HEK293 (cell line): Measurements from ENCODE around the gene SLC6A6.

Experiments used
- CTCF ChIA-PET: fragments of 350-600 bp; formaldehyde crosslinking; extraction: SDS; loops from one replicate; lab custom pipeline; 2021; ENCODE audit warnings: antibody characterized with exemption; lab: Yijun Ruan, JAX
- POLR2A ChIA-PET: fragments of 300-600 bp; formaldehyde crosslinking; extraction: SDS; loops from one replicate; lab custom pipeline; 2020; ENCODE audit warnings: antibody characterized with exemption, inconsistent platforms; lab: Yijun Ruan, JAX
- H3K27ac ChIP-seq: fragments of 200-500 bp; sonication (Bioruptor generic); 2 replicates; pipeline ENCODE4 v1.5.1; 2014; ENCODE audit warnings: low read depth, low read length, control low read depth, inconsistent platforms; ENCODE audit errors: extremely low read depth
- H3K36me3 ChIP-seq, 2 experiments: fragments of 200-500 bp in 1 of 2; sonication (Bioruptor generic) in 1 of 2; 1 replicate in 1 of 2; 2 replicates in 1 of 2; pipeline ENCODE4 v1.5.1; 2014 to 2017; ENCODE audit warnings: inconsistent platforms in 2 of 2, low read length in 2 of 2; ENCODE audit not compliant: control insufficient read depth in 2 of 2, insufficient read depth in 1 of 2
- H3K4me1 ChIP-seq: fragments of 200-500 bp; sonication (Bioruptor generic); 2 replicates; pipeline ENCODE4 v1.5.1; 2014; ENCODE audit warnings: mild to moderate bottlenecking, low read length, inconsistent platforms; ENCODE audit not compliant: control insufficient read depth, insufficient read depth
- H3K4me3 ChIP-seq: 2 replicates; pipeline ENCODE4 v1.5.1; 2011; ENCODE audit warnings: low read depth, mild to moderate bottlenecking, control low read depth, low read length, moderate library complexity
- H3K9me3 ChIP-seq: fragments of 200-500 bp; sonication (Bioruptor generic); 2 replicates; pipeline ENCODE4 v1.5.1; 2014; ENCODE audit warnings: low read depth, low read length, inconsistent platforms; ENCODE audit not compliant: control insufficient read depth, insufficient read depth
- FEZF1 ChIP-seq: fragments of 450-650 bp; formaldehyde crosslinking; IDR thresholded peaks from 2 replicates; pipeline ENCODE4 v1.5.1; 2016; ENCODE audit warnings: missing biosample characterization, missing genetic modification characterization
- HOXA7 ChIP-seq: sonication (generic); formaldehyde crosslinking; IDR thresholded peaks from 2 replicates; pipeline ENCODE4 v1.8.1; 2022; ENCODE audit warnings: missing genetic modification reagents, borderline replicate concordance
- HOXC10 ChIP-seq: sonication (generic); formaldehyde crosslinking; IDR thresholded peaks from 2 replicates; pipeline ENCODE4 v1.8.1; 2023; ENCODE audit warnings: mild to moderate bottlenecking, missing genetic modification reagents
- KLF1 ChIP-seq: fragments of 450-650 bp; formaldehyde crosslinking; IDR thresholded peaks from 2 replicates; pipeline ENCODE4 v1.5.1; 2016; ENCODE audit warnings: missing biosample characterization, missing genetic modification characterization
- OVOL3 ChIP-seq: fragments of 450-650 bp; formaldehyde crosslinking; IDR thresholded peaks from 2 replicates; pipeline ENCODE4 v1.5.1; 2016; ENCODE audit warnings: missing biosample characterization, missing genetic modification characterization
- ZNF214 ChIP-seq: fragments of 450-650 bp; formaldehyde crosslinking; IDR thresholded peaks from 2 replicates; pipeline ENCODE4 v1.5.1; 2017; ENCODE audit warnings: missing biosample characterization, mild to moderate bottlenecking, missing genetic modification characterization, borderline replicate concordance
- ZNF223 ChIP-seq: fragments of 450-650 bp; formaldehyde crosslinking; IDR thresholded peaks from 2 replicates; pipeline ENCODE4 v1.5.1; 2016; ENCODE audit warnings: missing biosample characterization, missing genetic modification characterization
- ZNF354C ChIP-seq: fragments of 450-650 bp; formaldehyde crosslinking; IDR thresholded peaks from 2 replicates; pipeline ENCODE4 v1.5.1; 2016; ENCODE audit warnings: missing biosample characterization, missing genetic modification characterization, low read depth, borderline replicate concordance
- ZNF571 ChIP-seq: fragments of 450-650 bp; formaldehyde crosslinking; IDR thresholded peaks from 2 replicates; pipeline ENCODE4 v1.5.0; 2017; ENCODE audit warnings: missing biosample characterization, missing genetic modification characterization
- ZNF600 ChIP-seq: fragments of 450-650 bp; formaldehyde crosslinking; IDR thresholded peaks from 2 replicates; pipeline ENCODE4 v1.5.1; 2016; ENCODE audit warnings: missing biosample characterization, missing genetic modification characterization
- ZNF621 ChIP-seq: fragments of 450-650 bp; formaldehyde crosslinking; IDR thresholded peaks from 2 replicates; pipeline ENCODE4 v1.5.1; 2017; ENCODE audit warnings: missing biosample characterization, missing genetic modification characterization
- ZNF747 ChIP-seq: fragments of 450-650 bp; formaldehyde crosslinking; IDR thresholded peaks from 2 replicates; pipeline ENCODE4 v1.5.1; 2016; ENCODE audit warnings: missing biosample characterization, missing genetic modification characterization
- ZNF791 ChIP-seq: fragments of 450-650 bp; formaldehyde crosslinking; IDR thresholded peaks from 2 replicates; pipeline ENCODE4 v1.5.1; 2016; ENCODE audit warnings: missing biosample characterization, missing genetic modification characterization
- TF ChIP-seq, protein P1 (sequence below): fragments of 450-650 bp; formaldehyde crosslinking; IDR thresholded peaks from 2 replicates; pipeline ENCODE4 v1.5.1; 2016; ENCODE audit warnings: missing biosample characterization, missing genetic modification characterization, low read depth
- TF ChIP-seq, protein P2 (sequence below): fragments of 450-650 bp; formaldehyde crosslinking; IDR thresholded peaks from 2 replicates; pipeline ENCODE4 v1.5.1; 2016; ENCODE audit warnings: missing biosample characterization, missing genetic modification characterization
- TF ChIP-seq, protein P3 (sequence below): fragments of 450-650 bp; formaldehyde crosslinking; IDR thresholded peaks from 2 replicates; pipeline ENCODE4 v1.5.1; 2016; ENCODE audit warnings: missing biosample characterization, missing genetic modification characterization, borderline replicate concordance

Gene SLC6A6

DNA sequence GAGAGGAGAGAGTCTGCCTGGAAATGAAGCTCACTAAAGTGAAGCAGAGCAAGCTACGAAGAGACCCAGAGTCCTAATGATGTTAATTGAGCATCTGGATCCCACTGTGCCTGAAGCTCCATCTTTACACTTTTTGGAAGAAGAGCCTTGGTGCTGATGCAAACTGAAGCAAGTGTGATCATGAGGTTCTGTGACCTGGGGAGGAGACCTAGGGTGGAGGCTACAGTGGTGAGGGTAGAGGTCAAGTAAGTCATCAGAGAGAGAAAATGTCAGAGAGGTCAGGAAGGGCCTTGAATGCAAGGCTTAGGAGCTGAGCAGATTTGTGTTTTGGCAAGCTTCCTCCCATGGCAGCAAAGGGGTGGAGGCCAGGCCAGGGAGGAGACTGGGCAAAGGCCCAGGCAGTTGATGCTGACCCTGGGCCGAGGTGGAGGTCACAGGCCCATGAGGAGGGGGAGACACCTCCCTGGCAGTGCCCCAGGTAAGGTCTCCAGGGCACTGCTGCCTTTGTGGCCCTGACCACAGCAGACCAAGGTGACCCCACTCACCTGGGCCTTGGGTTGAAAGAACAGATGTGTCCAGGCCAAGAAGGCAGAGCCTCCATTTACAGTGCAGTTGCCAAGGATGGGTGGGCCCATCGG is 136.2 kb downstream of the SLC6A6 start:
- Histone ChIP-seq H3K4me3 (no peak overlapping the region), H3K27ac (no peak overlapping the region), H3K36me3 (no peaks in the 10 kb centered on the region), H3K4me1 (no peaks in the 10 kb centered on the region), H3K9me3 (no peaks in the 10 kb centered on the region)
- TF ChIP-seq, protein P1, sequence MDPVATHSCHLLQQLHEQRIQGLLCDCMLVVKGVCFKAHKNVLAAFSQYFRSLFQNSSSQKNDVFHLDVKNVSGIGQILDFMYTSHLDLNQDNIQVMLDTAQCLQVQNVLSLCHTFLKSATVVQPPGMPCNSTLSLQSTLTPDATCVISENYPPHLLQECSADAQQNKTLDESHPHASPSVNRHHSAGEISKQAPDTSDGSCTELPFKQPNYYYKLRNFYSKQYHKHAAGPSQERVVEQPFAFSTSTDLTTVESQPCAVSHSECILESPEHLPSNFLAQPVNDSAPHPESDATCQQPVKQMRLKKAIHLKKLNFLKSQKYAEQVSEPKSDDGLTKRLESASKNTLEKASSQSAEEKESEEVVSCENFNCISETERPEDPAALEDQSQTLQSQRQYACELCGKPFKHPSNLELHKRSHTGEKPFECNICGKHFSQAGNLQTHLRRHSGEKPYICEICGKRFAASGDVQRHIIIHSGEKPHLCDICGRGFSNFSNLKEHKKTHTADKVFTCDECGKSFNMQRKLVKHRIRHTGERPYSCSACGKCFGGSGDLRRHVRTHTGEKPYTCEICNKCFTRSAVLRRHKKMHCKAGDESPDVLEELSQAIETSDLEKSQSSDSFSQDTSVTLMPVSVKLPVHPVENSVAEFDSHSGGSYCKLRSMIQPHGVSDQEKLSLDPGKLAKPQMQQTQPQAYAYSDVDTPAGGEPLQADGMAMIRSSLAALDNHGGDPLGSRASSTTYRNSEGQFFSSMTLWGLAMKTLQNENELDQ: no peak
- TF ChIP-seq, protein P2, sequence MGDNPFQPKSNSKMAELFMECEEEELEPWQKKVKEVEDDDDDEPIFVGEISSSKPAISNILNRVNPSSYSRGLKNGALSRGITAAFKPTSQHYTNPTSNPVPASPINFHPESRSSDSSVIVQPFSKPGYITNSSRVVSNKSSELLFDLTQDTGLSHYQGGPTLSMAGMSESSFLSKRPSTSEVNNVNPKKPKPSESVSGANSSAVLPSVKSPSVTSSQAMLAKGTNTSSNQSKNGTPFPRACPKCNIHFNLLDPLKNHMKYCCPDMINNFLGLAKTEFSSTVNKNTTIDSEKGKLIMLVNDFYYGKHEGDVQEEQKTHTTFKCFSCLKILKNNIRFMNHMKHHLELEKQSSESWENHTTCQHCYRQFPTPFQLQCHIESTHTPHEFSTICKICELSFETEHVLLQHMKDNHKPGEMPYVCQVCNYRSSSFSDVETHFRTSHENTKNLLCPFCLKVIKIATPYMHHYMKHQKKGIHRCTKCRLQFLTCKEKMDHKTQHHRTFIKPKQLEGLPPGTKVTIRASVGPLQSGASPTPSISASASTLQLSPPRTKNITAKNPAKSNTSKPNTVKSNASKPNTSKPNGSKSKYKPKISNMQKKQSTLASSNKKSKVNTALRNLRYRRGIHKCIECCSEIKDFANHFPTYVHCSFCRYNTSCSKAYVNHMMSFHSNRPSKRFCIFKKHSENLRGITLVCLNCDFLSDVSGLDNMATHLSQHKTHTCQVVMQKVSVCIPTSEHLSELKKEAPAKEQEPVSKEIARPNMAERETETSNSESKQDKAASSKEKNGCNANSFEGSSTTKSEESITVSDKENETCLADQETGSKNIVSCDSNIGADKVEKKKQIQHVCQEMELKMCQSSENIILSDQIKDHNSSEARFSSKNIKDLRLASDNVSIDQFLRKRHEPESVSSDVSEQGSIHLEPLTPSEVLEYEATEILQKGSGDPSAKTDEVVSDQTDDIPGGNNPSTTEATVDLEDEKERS (tag by site-specific recombination): no peak
- TF ChIP-seq ZNF791 (no peak), ZNF354C (no peak), ZNF571 (tag by site-specific recombination) (no peak), HOXC10 (CRISPR knock-in tag) (no peak), HOXA7 (CRISPR knock-in tag) (no peak), KLF1 (no peak), ZNF214 (tag by site-specific recombination) (no peak), ZNF600 (no peak), ZNF223 (tag by site-specific recombination) (no peak), ZNF621 (tag by site-specific recombination) (no peak), FEZF1 (tag by site-specific recombination) (no peak), ZNF747 (tag by site-specific recombination) (no peak), OVOL3 (tag by site-specific recombination) (no peak)
- TF ChIP-seq, protein P3, sequence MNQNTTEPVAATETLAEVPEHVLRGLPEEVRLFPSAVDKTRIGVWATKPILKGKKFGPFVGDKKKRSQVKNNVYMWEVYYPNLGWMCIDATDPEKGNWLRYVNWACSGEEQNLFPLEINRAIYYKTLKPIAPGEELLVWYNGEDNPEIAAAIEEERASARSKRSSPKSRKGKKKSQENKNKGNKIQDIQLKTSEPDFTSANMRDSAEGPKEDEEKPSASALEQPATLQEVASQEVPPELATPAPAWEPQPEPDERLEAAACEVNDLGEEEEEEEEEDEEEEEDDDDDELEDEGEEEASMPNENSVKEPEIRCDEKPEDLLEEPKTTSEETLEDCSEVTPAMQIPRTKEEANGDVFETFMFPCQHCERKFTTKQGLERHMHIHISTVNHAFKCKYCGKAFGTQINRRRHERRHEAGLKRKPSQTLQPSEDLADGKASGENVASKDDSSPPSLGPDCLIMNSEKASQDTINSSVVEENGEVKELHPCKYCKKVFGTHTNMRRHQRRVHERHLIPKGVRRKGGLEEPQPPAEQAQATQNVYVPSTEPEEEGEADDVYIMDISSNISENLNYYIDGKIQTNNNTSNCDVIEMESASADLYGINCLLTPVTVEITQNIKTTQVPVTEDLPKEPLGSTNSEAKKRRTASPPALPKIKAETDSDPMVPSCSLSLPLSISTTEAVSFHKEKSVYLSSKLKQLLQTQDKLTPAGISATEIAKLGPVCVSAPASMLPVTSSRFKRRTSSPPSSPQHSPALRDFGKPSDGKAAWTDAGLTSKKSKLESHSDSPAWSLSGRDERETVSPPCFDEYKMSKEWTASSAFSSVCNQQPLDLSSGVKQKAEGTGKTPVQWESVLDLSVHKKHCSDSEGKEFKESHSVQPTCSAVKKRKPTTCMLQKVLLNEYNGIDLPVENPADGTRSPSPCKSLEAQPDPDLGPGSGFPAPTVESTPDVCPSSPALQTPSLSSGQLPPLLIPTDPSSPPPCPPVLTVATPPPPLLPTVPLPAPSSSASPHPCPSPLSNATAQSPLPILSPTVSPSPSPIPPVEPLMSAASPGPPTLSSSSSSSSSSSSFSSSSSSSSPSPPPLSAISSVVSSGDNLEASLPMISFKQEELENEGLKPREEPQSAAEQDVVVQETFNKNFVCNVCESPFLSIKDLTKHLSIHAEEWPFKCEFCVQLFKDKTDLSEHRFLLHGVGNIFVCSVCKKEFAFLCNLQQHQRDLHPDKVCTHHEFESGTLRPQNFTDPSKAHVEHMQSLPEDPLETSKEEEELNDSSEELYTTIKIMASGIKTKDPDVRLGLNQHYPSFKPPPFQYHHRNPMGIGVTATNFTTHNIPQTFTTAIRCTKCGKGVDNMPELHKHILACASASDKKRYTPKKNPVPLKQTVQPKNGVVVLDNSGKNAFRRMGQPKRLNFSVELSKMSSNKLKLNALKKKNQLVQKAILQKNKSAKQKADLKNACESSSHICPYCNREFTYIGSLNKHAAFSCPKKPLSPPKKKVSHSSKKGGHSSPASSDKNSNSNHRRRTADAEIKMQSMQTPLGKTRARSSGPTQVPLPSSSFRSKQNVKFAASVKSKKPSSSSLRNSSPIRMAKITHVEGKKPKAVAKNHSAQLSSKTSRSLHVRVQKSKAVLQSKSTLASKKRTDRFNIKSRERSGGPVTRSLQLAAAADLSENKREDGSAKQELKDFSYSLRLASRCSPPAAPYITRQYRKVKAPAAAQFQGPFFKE (tag by site-specific recombination): no peak
- POLR2A ChIA-PET: no interaction called here
- CTCF ChIA-PET: interaction anchor here (0.6 to 2.3 kb wide), 4 partner anchors 9 to 1122 kb away, joined by 3 to 11 read pairs (median 4); no protein-coding TSS in a partner anchor
